ENCODE results near the gene SMIM29. TPM values are rescaled to one million over a fixed set of nuclear protein-coding genes. Genes with fewer than 3 reads are reported as not detected.

SMIM29 gene
- total RNA-seq, 6 experiments from 2014 or later: 5.0 to 13.4 (median 8.8) TPM

DNA sequence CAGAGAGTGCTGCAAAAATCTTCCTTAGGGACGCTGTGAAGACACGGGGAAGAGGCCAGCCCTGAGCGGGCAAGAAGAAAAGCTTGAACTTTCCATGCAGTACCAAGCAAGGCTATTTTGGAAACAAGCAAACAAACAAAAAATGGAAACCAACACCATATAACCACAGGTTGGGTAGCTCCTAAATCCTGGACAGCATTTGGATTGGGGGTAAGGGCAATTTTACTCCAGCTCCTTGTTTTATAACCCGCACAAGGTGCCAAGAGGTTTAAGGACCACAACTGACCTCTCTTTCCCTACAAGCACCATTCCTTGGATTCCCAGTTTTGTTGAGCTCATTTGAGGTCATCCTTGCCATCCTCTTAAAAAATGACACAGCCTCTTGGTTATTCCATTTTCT, 31.4 kb upstream of the SMIM29 start:
- peaks cover 0 to 7% (median 0%) of the 10 kb centered on the region in 4 donors for H3K36me3 ChIP-seq
- no peak overlapping the region for H3K4me3 ChIP-seq
- H3K27ac ChIP-seq: no peak overlapping the region
- H3K9me3 ChIP-seq: no peaks in the 10 kb centered on the region
- no peak for TF ChIP-seq CTCF (IDR thresholded peaks at IDR 0.05)
- WGBS (ENCODE audit: insufficient coverage, low coverage, low lambda C conversion rate, missing lambda C conversion rate): 95% methylated on average over 3 of the region's 4 CpGs
- DNase-seq (no peak), ATAC-seq (no peak)
- no peaks in the 10 kb centered on the region for H3K27me3 ChIP-seq
- intact Hi-C loops (cut with DNase I): no loop called here
- peaks cover 0 to 10% (median 3%) of the 10 kb centered on the region in 4 donors for H3K4me1 ChIP-seq

DNA sequence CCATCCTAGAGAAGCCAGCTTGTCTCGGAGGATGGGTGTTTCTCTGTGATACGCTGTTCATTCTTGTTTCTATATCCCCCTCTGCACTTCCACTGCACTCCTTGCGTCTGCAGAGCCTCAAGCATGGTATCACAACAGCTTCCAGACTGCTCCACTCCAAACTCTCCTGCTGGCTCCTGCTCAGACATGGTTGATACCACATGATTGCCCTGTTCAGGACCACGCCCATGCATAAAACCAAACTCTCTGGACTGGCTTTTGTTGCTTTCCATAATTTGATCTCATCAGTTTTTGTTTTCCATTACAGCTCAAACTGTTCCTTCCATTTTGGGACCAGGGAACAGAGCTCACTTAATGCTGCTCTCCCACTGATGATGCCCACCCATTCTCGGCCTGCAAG, 30.0 kb upstream of the SMIM29 start:
- Histone ChIP-seq H3K4me1 (peaks cover 0 to 10% (median 3%) of the 10 kb centered on the region in 4 donors), H3K4me3 (no peak overlapping the region), H3K9me3 (no peaks in the 10 kb centered on the region), H3K27me3 (no peaks in the 10 kb centered on the region), H3K36me3 (peaks cover 0 to 7% (median 0%) of the 10 kb centered on the region in 4 donors), H3K27ac (no peak overlapping the region)
- DNase-seq (no peak), ATAC-seq (no peak)
- 97% methylated on average over 5 of the region's 5 CpGs for WGBS (ENCODE audit: insufficient coverage, low coverage, low lambda C conversion rate, missing lambda C conversion rate)
- TF ChIP-seq CTCF (IDR thresholded peaks at IDR 0.05): no peak
- TF ChIP-seq POLR2A (IDR thresholded peaks at IDR 0.05): no peak
- intact Hi-C loops (cut with DNase I): no loop called here

DNA sequence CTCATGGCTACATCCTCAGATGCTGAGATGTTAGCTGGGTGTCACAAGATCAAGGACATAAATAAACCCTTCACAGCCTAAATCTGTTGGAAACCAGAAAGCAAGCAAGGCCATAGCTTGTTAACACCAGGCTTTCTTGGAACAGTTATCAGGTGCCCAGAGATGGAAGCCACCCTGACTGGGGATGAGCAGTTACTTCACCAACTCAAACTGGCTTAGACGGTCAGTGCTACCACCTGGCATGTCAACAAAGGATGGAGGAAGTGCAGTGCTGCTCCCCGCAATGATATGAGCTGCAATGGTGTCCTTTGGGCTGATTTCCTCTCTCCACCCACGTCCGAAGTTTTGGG, 28.9 kb upstream of the SMIM29 start:
- no peaks in the 10 kb centered on the region for H3K27me3 ChIP-seq
- WGBS (ENCODE audit: insufficient coverage, low coverage, low lambda C conversion rate, missing lambda C conversion rate): 96% methylated on average over 3 of the region's 4 CpGs
- no peak overlapping the region for H3K4me3 ChIP-seq
- H3K4me1 ChIP-seq: peaks cover 0 to 10% (median 3%) of the 10 kb centered on the region in 4 donors
- no peaks in the 10 kb centered on the region for H3K9me3 ChIP-seq
- intact Hi-C loops (cut with DNase I): no loop called here
- no peak overlapping the region for H3K27ac ChIP-seq
- ATAC-seq (no peak), DNase-seq (no peak)
- TF ChIP-seq POLR2A (IDR thresholded peaks at IDR 0.05): no peak
- TF ChIP-seq CTCF (IDR thresholded peaks at IDR 0.05): no peak
- peaks cover 0 to 7% (median 0%) of the 10 kb centered on the region in 4 donors for H3K36me3 ChIP-seq

DNA sequence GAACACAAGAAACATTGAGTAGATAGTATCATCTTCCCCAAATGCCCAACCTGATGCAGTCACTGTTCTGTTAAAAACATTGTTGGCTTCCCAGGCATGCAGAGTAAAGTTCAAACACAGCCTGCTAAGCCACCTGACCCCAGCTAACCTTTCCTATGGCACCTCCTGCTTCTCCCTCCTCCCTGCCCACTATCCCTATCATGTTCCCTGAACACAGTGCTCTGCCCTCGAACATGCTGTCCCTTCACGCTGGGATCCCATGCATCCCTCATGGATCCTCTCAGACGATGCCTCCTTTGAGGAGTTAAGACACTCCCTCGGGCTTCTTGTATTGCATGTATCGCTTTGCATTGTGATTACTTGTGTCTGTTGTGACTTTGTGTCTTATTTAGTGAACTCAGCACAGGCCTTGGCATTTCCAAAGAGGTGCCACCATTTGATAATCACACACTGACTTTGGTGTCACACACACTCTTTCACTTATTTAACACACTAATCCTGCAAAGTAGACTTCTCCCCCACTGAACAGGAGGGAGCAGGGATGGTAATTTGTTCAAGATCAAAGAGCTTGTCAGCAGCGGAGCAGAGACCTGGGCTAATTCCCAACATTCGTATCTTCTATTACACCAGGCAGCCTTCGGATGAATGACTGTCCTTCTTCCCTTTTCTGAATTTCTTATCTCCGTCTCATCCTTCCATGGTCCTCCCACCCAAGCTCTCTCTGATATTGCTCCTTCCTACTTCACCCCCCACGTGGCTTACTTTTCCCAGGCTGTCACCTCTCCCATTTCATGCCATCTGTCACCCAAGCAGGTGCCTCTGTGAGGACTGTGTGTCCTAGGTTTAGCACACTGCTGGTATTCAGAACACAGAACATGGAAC, 28.3 kb upstream of the SMIM29 start:
- Histone ChIP-seq H3K36me3 (peaks cover 0 to 7% (median 0%) of the 10 kb centered on the region in 4 donors), H3K9me3 (no peaks in the 10 kb centered on the region), H3K27ac (no peak overlapping the region), H3K4me3 (no peak overlapping the region), H3K27me3 (no peaks in the 10 kb centered on the region), H3K4me1 (peaks cover 0 to 10% (median 3%) of the 10 kb centered on the region in 4 donors)
- ATAC-seq (peak; percentile 74 to 82 (median 80)), DNase-seq (no peak)
- intact Hi-C loops (cut with DNase I): no loop called here
- 57% methylated on average over 10 of the region's 10 CpGs for WGBS (ENCODE audit: insufficient coverage, low coverage, low lambda C conversion rate, missing lambda C conversion rate)
- TF ChIP-seq POLR2A (IDR thresholded peaks at IDR 0.05) (no peak), CTCF (IDR thresholded peaks at IDR 0.05) (no peak)
